ENCODE data around the gene MBIP.

GRCh38 chr14:36254020-36254624 lies 66.3 kb downstream of the MBIP start:
- no peak for TF ChIP-seq CTCF (IDR thresholded peaks at IDR 0.05)
- no peak for TF ChIP-seq POLR2A (IDR thresholded peaks at IDR 0.05)

All from right lobe of liver (tissue), 4 donors.